OCI-LY7 (cell line): ENCODE data around the gene DYNC2H1.

Experiments
- CTCF ChIP-seq: fragments of 200-600 bp; sonication (generic); conservative IDR thresholded peaks from 2 replicates; pipeline ENCODE4 v1.5.1; 2014; ENCODE audit warnings: mild to moderate bottlenecking, antibody characterized with exemption, low read length, moderate library complexity, mixed read lengths
- EZH2phosphoT487 ChIP-seq: fragments of 200-600 bp; sonication (generic); IDR thresholded peaks from 2 replicates; pipeline ENCODE4 v1.6.1; 2018; ENCODE audit warnings: low read depth, borderline replicate concordance, mild to moderate bottlenecking, mixed run types, antibody characterized with exemption, low read length, moderate library complexity, mixed read lengths

- TF ChIP-seq CTCF (no peak), EZH2phosphoT487 (no peak)
Measured at GRCh38 chr11:103453915-103454709, 344.9 kb downstream of the DYNC2H1 start.
